Thymus (tissue), 11 donors: ENCODE data around the gene FERMT1. TPM values are rescaled to one million over a fixed set of nuclear protein-coding genes. Genes with fewer than 3 reads are reported as not detected.

Source experiments
- DNase-seq, 9 donors: peaks; one replicate each; pipeline ENCODE4 v3.0.0-alpha.2; 2013; ENCODE audit warnings: low spot score in 9 of 9, low read depth in 6 of 9, missing footprints in 1 of 9
- H3K27ac ChIP-seq, 2 donors: one replicate each; pipeline ENCODE4 v1.5.1; 2013; ENCODE audit warnings: control low read depth in 1 of 2, low read depth in 1 of 2, low read length in 1 of 2, mild to moderate bottlenecking in 1 of 2, moderate library complexity in 1 of 2
- H3K27me3 ChIP-seq, 2 donors: one replicate each; pipeline ENCODE4 v1.5.1; 2013; ENCODE audit warnings: low read length in 1 of 2; ENCODE audit not compliant: control insufficient read depth in 2 of 2, insufficient read depth in 1 of 2
- H3K36me3 ChIP-seq, 2 donors: one replicate each; pipeline ENCODE4 v1.5.1; 2013; ENCODE audit warnings: low read length in 1 of 2, mild to moderate bottlenecking in 1 of 2, moderate library complexity in 1 of 2; ENCODE audit not compliant: control insufficient read depth in 2 of 2, insufficient read depth in 2 of 2
- H3K4me1 ChIP-seq, 2 donors: one replicate each; pipeline ENCODE4 v1.5.1; 2013; ENCODE audit warnings: low read length in 2 of 2; ENCODE audit not compliant: control insufficient read depth in 2 of 2, insufficient read depth in 2 of 2
- H3K4me3 ChIP-seq, 2 donors: one replicate each; pipeline ENCODE4 v1.5.1; 2013; ENCODE audit warnings: low read length in 2 of 2, control low read depth in 1 of 2, mild to moderate bottlenecking in 1 of 2
- H3K9me3 ChIP-seq, 2 donors: one replicate each; pipeline ENCODE4 v1.5.1; 2013; ENCODE audit warnings: low read length in 1 of 2, mild to moderate bottlenecking in 1 of 2; ENCODE audit not compliant: control insufficient read depth in 2 of 2, insufficient read depth in 1 of 2
- WGBS: extraction: QIAGEN DNeasy Blood & Tissue Kit; methylation state at CpG from one replicate; pipeline ENCODE4 v1.1.7; 2013; 5-methylcytosine and 5-hydroxymethylcytosine counted together
- polyA plus RNA-seq: library from polyadenylated mRNA; stranded (reverse); fragments of 200-250 nt; gene quantifications from one replicate; pipeline ENCODE4 v1.2.3, GENCODE V29; 2013
- total RNA-seq: library from RNA; stranded (reverse); fragments of 120-200 nt; gene quantifications from one replicate; pipeline ENCODE4 v1.2.4, GENCODE V29; 2013
- donor health status: healthy.

Gene FERMT1
- total and polyA plus RNA-seq, 2 donors: 3.7 to 5.8 TPM

DNA sequence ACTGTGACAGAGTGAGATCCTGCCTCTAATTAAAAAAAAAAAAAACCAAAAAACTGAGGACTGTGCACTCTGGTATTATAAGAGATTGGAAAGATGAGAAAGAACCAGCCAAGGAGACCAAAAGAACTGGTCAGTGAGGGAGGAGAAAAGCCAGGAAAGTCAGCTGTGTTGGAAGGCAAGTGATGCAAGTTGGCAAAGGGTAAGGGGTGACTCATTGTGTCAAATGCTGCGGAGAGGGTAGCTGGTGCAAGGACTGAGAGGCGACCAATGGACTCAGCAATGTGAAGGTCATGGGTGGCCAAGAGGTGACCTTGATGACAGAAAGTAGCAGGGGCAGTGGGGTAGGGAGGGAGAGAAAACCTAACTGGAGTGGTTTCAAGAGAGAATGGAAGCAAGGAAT, 41.6 kb downstream of the FERMT1 start:
- Histone ChIP-seq H3K4me1 (no peaks in the 10 kb centered on the region), H3K36me3 (no peaks in the 10 kb centered on the region), H3K27ac (no peak overlapping the region), H3K4me3 (no peak overlapping the region), H3K27me3 (no peaks in the 10 kb centered on the region), H3K9me3 (no peaks in the 10 kb centered on the region)
- no peak for DNase-seq
- 96% methylated on average over 2 of the region's 2 CpGs for WGBS

DNA sequence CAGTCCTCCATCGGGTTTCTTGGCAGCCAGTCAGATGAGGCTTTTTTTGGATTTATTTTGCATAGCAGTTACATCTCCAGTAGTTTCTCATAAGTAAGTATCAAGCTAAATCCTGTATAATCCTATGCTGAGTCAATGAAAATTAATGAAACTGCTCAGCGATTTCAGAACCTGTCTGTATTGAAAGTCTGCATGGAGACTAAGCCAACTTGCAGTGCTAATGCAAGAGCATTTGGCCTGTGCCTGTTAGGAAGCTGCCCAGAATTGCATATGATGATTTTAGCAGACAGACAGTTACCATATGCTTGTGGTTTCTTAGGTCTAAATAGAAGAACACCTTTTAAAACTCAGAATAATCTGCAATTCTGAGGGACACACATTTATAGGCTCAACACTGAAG, 43.8 kb downstream of the FERMT1 start:
- 91% methylated on average over 2 of the region's 2 CpGs for WGBS
- no peak overlapping the region for H3K27ac ChIP-seq

DNA sequence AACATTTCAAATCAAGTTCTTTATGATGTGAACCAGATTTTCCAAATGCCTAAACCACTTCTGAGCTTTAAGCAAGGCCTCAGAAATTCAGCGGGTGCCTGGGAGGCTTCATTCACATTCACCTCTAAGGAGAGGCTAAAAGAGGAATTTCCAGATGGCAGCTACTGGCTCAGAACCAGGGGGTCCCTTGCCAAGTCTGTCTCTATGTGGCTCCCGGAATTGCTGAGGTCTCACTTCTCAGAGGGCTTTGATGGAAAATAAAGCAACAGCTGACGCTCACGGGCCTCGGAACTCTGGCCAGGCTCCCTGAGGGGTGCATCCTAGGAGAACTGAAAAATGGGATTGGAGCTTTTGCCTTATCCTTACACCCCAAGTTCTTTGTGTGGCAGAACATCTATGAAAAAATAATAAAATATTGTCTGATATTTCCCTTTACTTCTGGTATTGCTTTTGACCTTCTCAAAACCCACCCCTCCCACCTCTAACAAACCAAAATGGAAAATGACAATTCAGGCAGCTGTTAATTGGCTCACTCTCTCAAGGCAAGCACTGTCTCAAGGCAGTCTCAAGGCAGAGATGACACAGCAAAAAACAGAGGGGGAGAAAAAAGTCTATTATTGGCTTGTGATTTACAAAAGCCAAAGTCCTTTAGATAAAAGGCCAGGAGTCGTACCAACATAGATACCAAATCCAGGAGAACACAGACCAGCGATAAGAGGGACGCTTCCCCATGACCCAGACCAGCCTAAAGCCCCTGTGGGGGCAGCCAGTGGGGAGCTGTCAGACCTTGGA, 47.2 kb downstream of the FERMT1 start:
- DNase-seq: no peak
- Histone ChIP-seq H3K9me3 (no peaks in the 10 kb centered on the region), H3K4me3 (no peak overlapping the region), H3K27ac (no peak overlapping the region), H3K27me3 (no peaks in the 10 kb centered on the region), H3K4me1 (no peaks in the 10 kb centered on the region), H3K36me3 (no peaks in the 10 kb centered on the region)
- WGBS: 92% methylated on average over 8 of the region's 8 CpGs

More for the DNA sequence above, 43.8 kb downstream of the FERMT1 start:
- H3K4me3 ChIP-seq: no peak overlapping the region
- H3K36me3 ChIP-seq: no peaks in the 10 kb centered on the region
- DNase-seq: no peak
- no peaks in the 10 kb centered on the region for H3K27me3 ChIP-seq
- no peaks in the 10 kb centered on the region for H3K9me3 ChIP-seq
- no peaks in the 10 kb centered on the region for H3K4me1 ChIP-seq

DNA sequence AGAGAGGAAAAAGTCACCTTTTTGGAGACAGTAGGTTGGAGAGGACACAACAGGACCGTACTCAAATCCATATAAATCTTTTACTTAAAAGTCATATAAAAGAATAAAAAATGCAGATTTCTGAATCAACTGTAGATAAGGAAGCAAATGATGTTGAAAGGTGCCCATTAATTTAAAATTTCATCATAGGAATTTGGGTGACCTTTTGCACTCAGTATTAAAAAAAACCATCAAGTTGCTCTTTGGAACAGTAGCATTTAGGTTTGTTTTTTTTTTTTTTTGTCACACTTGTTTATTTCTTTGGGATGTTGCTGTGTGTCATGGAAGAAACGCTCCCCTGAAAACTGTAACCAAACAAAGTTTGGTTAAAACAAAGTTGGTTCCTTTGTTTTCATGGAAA, 48.0 kb downstream of the FERMT1 start:
- H3K27me3 ChIP-seq: no peaks in the 10 kb centered on the region
- H3K9me3 ChIP-seq: no peaks in the 10 kb centered on the region
- H3K27ac ChIP-seq: no peak overlapping the region
- DNase-seq: no peak
- WGBS: 96% methylated on average over 2 of the region's 2 CpGs
- no peaks in the 10 kb centered on the region for H3K4me1 ChIP-seq
- no peaks in the 10 kb centered on the region for H3K36me3 ChIP-seq
- H3K4me3 ChIP-seq: no peak overlapping the region

DNA sequence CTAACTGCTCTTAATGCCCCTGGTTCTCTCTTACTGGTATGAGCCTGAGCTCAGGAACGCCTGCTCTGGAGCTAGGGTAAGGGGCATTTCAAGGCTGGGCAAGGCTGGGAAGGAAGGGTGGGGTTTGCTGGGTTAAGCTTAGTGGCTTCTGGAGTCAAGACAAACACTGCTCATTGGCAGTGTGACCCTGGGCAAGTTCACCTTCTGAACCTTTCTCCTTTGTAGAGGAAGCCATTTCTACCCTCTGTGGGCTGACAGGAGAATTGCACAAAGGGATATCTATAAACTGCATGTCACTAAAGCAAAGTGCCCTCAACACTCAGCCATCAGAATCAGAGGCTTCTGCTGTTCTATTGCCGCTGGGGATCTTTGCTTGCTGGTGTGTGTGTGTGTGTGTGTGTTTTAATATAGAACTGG, 48.7 kb downstream of the FERMT1 start:
- H3K4me1 ChIP-seq: no peaks in the 10 kb centered on the region
- no peak overlapping the region for H3K27ac ChIP-seq
- no peak overlapping the region for H3K4me3 ChIP-seq
- H3K36me3 ChIP-seq: no peaks in the 10 kb centered on the region
- DNase-seq: peak in 2 of 9 donors; percentile 35 to 38
- WGBS: 79% methylated on average over 2 of the region's 2 CpGs
- H3K27me3 ChIP-seq: no peaks in the 10 kb centered on the region
- H3K9me3 ChIP-seq: no peaks in the 10 kb centered on the region

- no peak for DNase-seq
- Histone ChIP-seq H3K9me3 (no peaks in the 10 kb centered on the region), H3K4me1 (no peaks in the 10 kb centered on the region), H3K27ac (no peak overlapping the region), H3K27me3 (no peaks in the 10 kb centered on the region), H3K36me3 (no peaks in the 10 kb centered on the region), H3K4me3 (no peak overlapping the region)
- 91% methylated on average over 6 of the region's 6 CpGs for WGBS
Observed at GRCh38 chr20:6070829-6071695, 51.8 kb downstream of the FERMT1 start.

DNA sequence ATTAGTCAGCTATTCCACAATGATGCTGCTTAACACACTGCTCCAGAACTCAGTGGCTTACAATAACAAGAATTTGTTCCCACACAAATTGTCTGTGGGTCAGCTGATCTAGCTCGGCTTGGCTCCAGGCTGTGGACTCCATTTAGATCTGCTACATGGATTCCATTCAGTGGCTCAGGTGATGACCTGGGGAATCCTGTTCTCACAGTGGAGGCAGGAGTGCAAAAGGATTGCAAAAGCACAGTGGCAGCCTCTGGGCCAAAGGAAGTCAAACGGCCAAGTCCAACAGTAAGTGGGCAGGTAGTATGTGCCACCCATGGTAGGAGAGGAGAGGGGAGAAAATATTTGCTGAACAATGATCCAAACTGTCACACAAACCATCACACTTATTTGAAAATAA, 53.2 kb downstream of the FERMT1 start:
- no peak for DNase-seq
- H3K4me3 ChIP-seq: no peak overlapping the region
- H3K4me1 ChIP-seq: no peaks in the 10 kb centered on the region
- no peak overlapping the region for H3K27ac ChIP-seq
- no peaks in the 10 kb centered on the region for H3K27me3 ChIP-seq
- no peaks in the 10 kb centered on the region for H3K36me3 ChIP-seq
- WGBS: 98% methylated on average over 2 of the region's 2 CpGs
- H3K9me3 ChIP-seq: no peaks in the 10 kb centered on the region

- H3K9me3 ChIP-seq: no peaks in the 10 kb centered on the region
- H3K36me3 ChIP-seq: no peaks in the 10 kb centered on the region
- H3K4me1 ChIP-seq: no peaks in the 10 kb centered on the region
- H3K27ac ChIP-seq: no peak overlapping the region
- WGBS: 93% methylated on average over 4 of the region's 4 CpGs
- no peaks in the 10 kb centered on the region for H3K27me3 ChIP-seq
- H3K4me3 ChIP-seq: no peak overlapping the region
- DNase-seq: no peak
Observed at GRCh38 chr20:6067763-6068318, 55.0 kb downstream of the FERMT1 start.

DNA sequence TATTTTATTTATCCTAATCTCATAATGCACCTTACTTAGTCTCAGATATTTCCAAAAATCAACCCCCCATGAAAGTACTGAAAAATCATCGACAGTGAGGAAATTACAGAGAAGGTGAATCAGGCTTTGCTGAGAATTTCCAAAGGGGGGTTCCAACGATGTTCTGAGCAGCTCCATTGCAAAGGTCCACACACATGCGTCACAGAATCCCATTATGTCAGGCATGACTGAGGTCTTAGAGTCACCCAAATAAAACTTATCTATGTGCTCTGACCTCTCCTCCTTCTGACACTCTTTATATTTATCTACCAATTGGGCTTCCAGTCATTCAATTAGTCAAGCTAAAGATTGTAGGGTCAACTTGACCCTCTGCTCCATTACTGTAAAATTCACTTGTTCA, 56.2 kb downstream of the FERMT1 start:
- WGBS: 96% methylated on average over 3 of the region's 3 CpGs
- no peaks in the 10 kb centered on the region for H3K4me1 ChIP-seq
- DNase-seq: no peak
- H3K27ac ChIP-seq: no peak overlapping the region
- H3K4me3 ChIP-seq: no peak overlapping the region
- H3K27me3 ChIP-seq: no peaks in the 10 kb centered on the region
- no peaks in the 10 kb centered on the region for H3K36me3 ChIP-seq
- no peaks in the 10 kb centered on the region for H3K9me3 ChIP-seq
